Fibroblast of mammary gland (primary cell): ENCODE results near the gene TPM2.

Experiments
- DNase-seq: peaks from one replicate; pipeline ENCODE4 v3.0.0-alpha.2; 2010; ENCODE audit warnings: low read depth
- H3K4me3 ChIP-seq: 2 replicates; pipeline ENCODE4 v1.5.1; 2011; ENCODE audit warnings: low read depth, mild to moderate bottlenecking, low read length, moderate library complexity; ENCODE audit not compliant: control insufficient read depth
- CTCF ChIP-seq: conservative IDR thresholded peaks from 2 replicates; pipeline ENCODE4 v1.5.1; 2011; ENCODE audit warnings: low read depth, low read length, inconsistent platforms; ENCODE audit not compliant: control insufficient read depth, insufficient read depth

TPM2 gene

DNA sequence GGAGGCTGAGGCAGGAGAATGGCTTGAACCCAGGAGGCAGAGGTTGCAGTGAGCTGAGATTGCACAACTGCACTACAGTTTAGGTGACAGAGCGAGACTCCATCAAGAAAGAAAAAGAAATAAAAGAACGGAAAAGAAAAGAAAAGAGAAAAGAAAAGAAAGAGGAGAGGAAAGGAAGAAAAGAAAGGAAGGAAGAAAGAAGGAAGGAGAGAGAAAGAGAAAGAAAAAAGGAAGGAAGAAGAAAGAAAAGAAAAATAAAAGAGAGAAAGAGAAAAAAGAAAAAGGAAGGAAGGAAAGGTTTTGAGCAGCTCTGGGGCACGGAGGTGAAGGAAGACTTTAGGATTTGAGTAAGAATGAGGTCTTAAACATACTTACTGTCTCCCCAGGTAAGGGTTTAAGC is 23.9 kb upstream of the TPM2 start:
- no peak for TF ChIP-seq CTCF
- DNase-seq = no peak
- no peak overlapping the region for H3K4me3 ChIP-seq

DNA sequence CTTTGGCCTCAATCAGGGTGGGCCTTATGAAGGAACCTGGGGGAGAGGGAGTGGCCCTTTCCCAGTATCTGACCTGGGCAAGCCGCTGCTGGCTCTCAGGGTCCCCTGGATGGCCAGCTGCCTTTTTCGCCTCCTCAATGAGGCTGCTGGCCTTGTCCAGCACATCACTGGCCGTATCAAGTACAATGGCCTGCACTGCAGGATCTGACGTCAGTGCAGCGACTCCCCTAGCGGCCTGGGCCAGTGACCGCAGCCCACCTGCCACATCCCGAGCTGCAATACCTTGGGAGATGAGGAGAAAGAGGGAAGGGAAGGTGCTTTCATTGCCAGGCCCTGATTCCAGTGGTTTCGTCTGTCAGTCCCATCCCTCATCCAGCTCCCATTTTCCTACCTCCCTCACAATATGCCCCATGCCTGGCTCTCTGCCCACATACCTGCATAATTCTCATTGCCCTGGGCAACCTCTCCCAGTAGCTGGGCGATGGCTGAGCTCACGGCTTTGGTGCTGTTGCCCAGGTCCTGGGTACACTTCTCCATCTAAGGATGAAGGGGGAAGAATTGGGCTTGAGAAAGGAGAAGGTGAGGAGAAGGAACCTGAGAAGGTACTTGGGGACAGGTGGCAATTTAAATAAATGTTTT is 23.2 kb upstream of the TPM2 start:
- TF ChIP-seq CTCF = no peak
- DNase-seq = no peak
- no peak overlapping the region for H3K4me3 ChIP-seq

- TF ChIP-seq CTCF = no peak
- H3K4me3 ChIP-seq = no peak overlapping the region
- no peak for DNase-seq
Observed at GRCh38 chr9:35711501-35712428, 22.0 kb upstream of the TPM2 start.

GRCh38 chr9:35710818-35711500 is 21.2 kb upstream of the TPM2 start:
- no peak overlapping the region for H3K4me3 ChIP-seq
- no peak for DNase-seq
- no peak for TF ChIP-seq CTCF

DNA sequence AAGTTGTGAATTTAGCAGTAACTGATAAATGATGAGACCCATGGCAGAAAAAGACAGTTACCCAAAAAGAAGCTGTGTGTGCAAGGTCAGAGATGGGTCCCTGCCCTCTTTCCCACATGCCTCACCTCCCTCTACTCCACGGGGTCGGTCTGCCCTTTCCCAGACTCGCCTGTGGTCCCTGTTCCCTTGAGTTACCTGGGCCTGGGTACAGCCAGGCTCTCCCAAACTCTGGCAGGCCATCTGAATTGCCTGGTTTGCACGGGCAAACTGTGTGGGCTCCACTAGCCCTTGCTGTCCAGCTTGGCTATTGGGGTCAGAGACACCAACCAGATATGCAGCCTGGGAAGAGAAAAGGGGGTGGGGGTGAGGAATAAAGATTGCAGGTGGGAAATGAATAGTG is 18.4 kb upstream of the TPM2 start:
- no peak overlapping the region for H3K4me3 ChIP-seq
- DNase-seq = no peak
- no peak for TF ChIP-seq CTCF

- H3K4me3 ChIP-seq = no peak overlapping the region
- TF ChIP-seq CTCF = no peak
- DNase-seq = no peak
Observed at GRCh38 chr9:35706951-35707350, 17.2 kb upstream of the TPM2 start.
